Measurements from ENCODE around the gene RUVBL1. TPM values are rescaled to one million over a fixed set of nuclear protein-coding genes. Genes with fewer than 3 reads are reported as not detected.
A peak's percentile ranks its signal among the peaks of the same experiment; 100 is the strongest.

The RUVBL1 gene
- total and polyA plus RNA-seq, 10 of the 15 experiments (the other 5 are each of a cell fraction or from before 2014, with no cell fraction given): 15.2 to 142 (median 84.2) TPM

- TF ChIP-seq ZBTB4 (CRISPR knock-in tag; IDR thresholded peaks at IDR 0.05) (no peak), LARP7 (IDR thresholded peaks at IDR 0.05) (peak; percentile 95), JUNB (IDR thresholded peaks at IDR 0.05) (no peak), GABPA (IDR thresholded peaks at IDR 0.05; ENCODE audit: low read depth) (peak; percentile 91), CBFB (IDR thresholded peaks at IDR 0.05; ENCODE audit: low read depth) (no peak), CEBPB (IDR thresholded peaks at IDR 0.05; ENCODE audit: borderline replicate concordance in 1 of 2, low read depth in 2 of 2, low read length in 2 of 2) (no peak), IRF4 (IDR thresholded peaks at IDR 0.05; ENCODE audit: low read depth, low read length) (no peak), MYC (IDR thresholded peaks at IDR 0.05; ENCODE audit: insufficient read depth, insufficient read length, insufficient replicate concordance, low read length, severe bottlenecking) (peak; percentile 68), HCFC1 (IDR thresholded peaks at IDR 0.05; ENCODE audit: low read length) (peak; percentile 84), ATF7 (IDR thresholded peaks at IDR 0.05; ENCODE audit: low read depth) (no peak)
Observed at GRCh38 chr3:128153156-128154041, 29.8 kb upstream of the RUVBL1 start, which contains the start of gene EEFSEC (continued).
